Measurements from ENCODE around the gene SH3RF3.

DNA sequence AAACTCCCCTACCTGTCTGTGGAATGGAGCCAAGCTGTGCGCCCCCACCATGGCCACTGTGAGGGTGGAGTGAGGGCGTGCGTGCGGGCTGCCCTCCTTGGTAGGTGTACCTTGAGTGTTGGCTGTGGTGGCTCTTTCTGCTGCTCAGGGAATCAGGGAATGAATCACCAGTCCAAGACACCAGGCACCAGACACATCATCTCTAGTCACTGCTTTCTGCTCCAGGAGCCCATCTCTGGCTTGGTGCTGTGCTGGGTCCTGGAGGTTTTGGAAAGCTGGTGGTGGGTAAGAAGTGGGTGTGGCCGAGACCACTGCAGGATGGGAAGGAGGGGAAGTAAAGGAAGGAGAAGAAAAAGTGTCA, 274.8 kb downstream of the SH3RF3 start:
- TF ChIP-seq, protein P1, sequence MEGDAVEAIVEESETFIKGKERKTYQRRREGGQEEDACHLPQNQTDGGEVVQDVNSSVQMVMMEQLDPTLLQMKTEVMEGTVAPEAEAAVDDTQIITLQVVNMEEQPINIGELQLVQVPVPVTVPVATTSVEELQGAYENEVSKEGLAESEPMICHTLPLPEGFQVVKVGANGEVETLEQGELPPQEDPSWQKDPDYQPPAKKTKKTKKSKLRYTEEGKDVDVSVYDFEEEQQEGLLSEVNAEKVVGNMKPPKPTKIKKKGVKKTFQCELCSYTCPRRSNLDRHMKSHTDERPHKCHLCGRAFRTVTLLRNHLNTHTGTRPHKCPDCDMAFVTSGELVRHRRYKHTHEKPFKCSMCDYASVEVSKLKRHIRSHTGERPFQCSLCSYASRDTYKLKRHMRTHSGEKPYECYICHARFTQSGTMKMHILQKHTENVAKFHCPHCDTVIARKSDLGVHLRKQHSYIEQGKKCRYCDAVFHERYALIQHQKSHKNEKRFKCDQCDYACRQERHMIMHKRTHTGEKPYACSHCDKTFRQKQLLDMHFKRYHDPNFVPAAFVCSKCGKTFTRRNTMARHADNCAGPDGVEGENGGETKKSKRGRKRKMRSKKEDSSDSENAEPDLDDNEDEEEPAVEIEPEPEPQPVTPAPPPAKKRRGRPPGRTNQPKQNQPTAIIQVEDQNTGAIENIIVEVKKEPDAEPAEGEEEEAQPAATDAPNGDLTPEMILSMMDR (IDR thresholded peaks at IDR 0.05): no peak
- no peak for TF ChIP-seq POLR2A (IDR thresholded peaks at IDR 0.05)
